Kidney epithelial cell (primary cell): Measurements from ENCODE around the gene PSORS1C1. TPM values are rescaled to one million over a fixed set of nuclear protein-coding genes. Genes with fewer than 3 reads are reported as not detected.

Experiments
- DNase-seq: peaks from one replicate; pipeline ENCODE4 v3.0.0-alpha.2; 2010; ENCODE audit warnings: low read depth
- H3K27me3 ChIP-seq: 2 replicates; pipeline ENCODE4 v1.6.0; 2011; ENCODE audit warnings: low read length; ENCODE audit not compliant: control insufficient read depth, insufficient read depth
- H3K36me3 ChIP-seq: 2 replicates; pipeline ENCODE4 v1.5.1; 2011; ENCODE audit warnings: low read length; ENCODE audit not compliant: control insufficient read depth, insufficient read depth
- H3K4me3 ChIP-seq: 2 replicates; pipeline ENCODE4 v1.5.1; 2011; ENCODE audit warnings: low read depth, mild to moderate bottlenecking, control low read depth, low read length
- CTCF ChIP-seq: IDR thresholded peaks from 2 replicates; pipeline ENCODE4 v1.5.1; 2011; ENCODE audit warnings: mild to moderate bottlenecking, moderate library complexity, low read length, control low read depth, inconsistent platforms; ENCODE audit not compliant: insufficient read depth, poor library complexity, severe bottlenecking
- total RNA-seq: library from RNA; depleted of rRNA; stranded (reverse); fragments of >200 nt; gene quantifications from 2 replicates; pipeline ENCODE4 v1.2.3, GENCODE V29; 2015

Gene PSORS1C1
- total RNA-seq, 1 donor from 2014 or later = 0.38 TPM

GRCh38 chr6:31074401-31074800, 40.2 kb upstream of the PSORS1C1 start:
- H3K27me3 ChIP-seq = no peaks in the 10 kb centered on the region
- no peak for TF ChIP-seq CTCF
- H3K4me3 ChIP-seq = no peak overlapping the region
- H3K36me3 ChIP-seq = no peaks in the 10 kb centered on the region
- DNase-seq = no peak

DNA sequence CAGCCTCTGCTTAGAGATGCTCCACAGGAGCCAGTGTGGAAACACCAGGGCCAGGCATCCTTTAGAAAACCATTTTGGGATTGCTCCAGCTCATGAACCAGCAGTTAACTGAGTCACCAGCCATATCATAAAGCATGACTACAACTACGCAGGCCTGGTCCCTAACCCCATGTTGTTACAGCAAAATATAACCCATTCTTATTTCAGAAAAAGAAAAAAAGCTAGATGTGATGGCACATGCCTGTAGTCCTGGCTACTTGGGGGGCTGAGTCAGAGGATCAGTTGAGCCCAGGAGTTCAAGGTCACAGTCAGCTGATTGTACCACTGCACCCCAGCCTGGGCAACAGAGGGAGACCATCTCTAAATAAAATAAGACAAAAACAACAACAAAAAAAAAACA, 39.1 kb upstream of the PSORS1C1 start:
- Histone ChIP-seq H3K4me3 (no peak overlapping the region), H3K36me3 (no peaks in the 10 kb centered on the region), H3K27me3 (no peaks in the 10 kb centered on the region)
- no peak for TF ChIP-seq CTCF
- DNase-seq = no peak

- no peak for TF ChIP-seq CTCF
- Histone ChIP-seq H3K27me3 (no peaks in the 10 kb centered on the region), H3K36me3 (no peaks in the 10 kb centered on the region), H3K4me3 (no peak overlapping the region)
- no peak for DNase-seq
Observed at GRCh38 chr6:31076611-31077010, 38.0 kb upstream of the PSORS1C1 start.

- no peak overlapping the region for H3K4me3 ChIP-seq
- DNase-seq = no peak
- TF ChIP-seq CTCF = peak; percentile 79
Observed at GRCh38 chr6:31079656-31080261, 34.8 kb upstream of the PSORS1C1 start.

GRCh38 chr6:31081872-31082271, 32.7 kb upstream of the PSORS1C1 start:
- Histone ChIP-seq H3K36me3 (no peaks in the 10 kb centered on the region), H3K4me3 (no peak overlapping the region), H3K27me3 (no peaks in the 10 kb centered on the region)
- DNase-seq = no peak
- TF ChIP-seq CTCF = no peak

More at GRCh38 chr6:31079656-31080261, 34.8 kb upstream of the PSORS1C1 start:
- Histone ChIP-seq H3K36me3 (no peaks in the 10 kb centered on the region), H3K27me3 (no peaks in the 10 kb centered on the region)

GRCh38 chr6:31083742-31084354, 30.8 kb upstream of the PSORS1C1 start:
- Histone ChIP-seq H3K36me3 (no peaks in the 10 kb centered on the region), H3K4me3 (no peak overlapping the region), H3K27me3 (no peaks in the 10 kb centered on the region)
- TF ChIP-seq CTCF = no peak
- DNase-seq = no peak
